Epithelial cell of esophagus (primary cell): Measurements from ENCODE around the gene SLC5A3.

Source experiments
- DNase-seq: peaks from one replicate; pipeline ENCODE4 v3.0.0; 2010; ENCODE audit warnings: low read depth
- H3K4me3 ChIP-seq: 2 replicates; pipeline ENCODE4 v1.5.1; 2011; ENCODE audit warnings: mild to moderate bottlenecking, low read length, control low read depth
- TF ChIP-seq, protein P1 (sequence below): IDR thresholded peaks from 2 replicates; pipeline ENCODE4 v1.5.1; 2011; ENCODE audit warnings: low read depth, mild to moderate bottlenecking, low read length, control low read depth, inconsistent platforms; ENCODE audit not compliant: insufficient read depth; ENCODE audit errors: missing control alignments

SLC5A3 gene

DNA sequence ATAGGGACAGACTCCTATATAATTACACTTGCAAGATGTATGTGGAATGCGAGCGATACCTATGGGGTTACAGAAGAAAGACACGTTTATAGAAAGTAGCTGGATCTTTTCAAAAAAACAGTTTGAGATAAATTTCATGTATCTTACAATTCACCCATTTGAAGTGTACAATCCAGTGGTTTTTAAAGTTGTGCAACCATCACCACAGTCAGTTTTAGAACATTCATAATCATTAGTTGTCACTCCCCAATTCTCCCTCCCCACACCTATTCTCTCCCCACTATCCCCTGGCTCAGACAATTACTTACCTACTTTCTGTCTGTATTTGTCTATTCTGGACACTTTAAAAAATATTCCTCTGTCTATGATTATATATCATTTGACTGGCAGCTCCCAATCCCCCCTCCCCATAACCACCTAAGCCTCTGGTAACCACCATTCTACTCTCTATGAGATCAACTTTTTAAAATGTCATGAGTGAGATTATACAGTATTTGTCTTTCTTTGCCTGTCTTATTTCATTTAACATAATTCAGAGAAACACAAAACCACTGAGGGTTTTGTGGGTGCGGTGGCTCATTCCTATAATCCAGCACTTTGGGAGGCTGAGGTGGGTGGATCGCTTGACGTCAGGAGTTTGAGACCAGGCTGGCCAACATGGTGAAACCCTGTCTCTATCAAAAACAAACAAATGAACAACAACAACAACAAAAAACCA is 39.1 kb downstream of the SLC5A3 start:
- DNase-seq = no peak
- TF ChIP-seq, protein P1, sequence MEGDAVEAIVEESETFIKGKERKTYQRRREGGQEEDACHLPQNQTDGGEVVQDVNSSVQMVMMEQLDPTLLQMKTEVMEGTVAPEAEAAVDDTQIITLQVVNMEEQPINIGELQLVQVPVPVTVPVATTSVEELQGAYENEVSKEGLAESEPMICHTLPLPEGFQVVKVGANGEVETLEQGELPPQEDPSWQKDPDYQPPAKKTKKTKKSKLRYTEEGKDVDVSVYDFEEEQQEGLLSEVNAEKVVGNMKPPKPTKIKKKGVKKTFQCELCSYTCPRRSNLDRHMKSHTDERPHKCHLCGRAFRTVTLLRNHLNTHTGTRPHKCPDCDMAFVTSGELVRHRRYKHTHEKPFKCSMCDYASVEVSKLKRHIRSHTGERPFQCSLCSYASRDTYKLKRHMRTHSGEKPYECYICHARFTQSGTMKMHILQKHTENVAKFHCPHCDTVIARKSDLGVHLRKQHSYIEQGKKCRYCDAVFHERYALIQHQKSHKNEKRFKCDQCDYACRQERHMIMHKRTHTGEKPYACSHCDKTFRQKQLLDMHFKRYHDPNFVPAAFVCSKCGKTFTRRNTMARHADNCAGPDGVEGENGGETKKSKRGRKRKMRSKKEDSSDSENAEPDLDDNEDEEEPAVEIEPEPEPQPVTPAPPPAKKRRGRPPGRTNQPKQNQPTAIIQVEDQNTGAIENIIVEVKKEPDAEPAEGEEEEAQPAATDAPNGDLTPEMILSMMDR = no peak
- no peak overlapping the region for H3K4me3 ChIP-seq

- H3K4me3 ChIP-seq = no peak overlapping the region
- TF ChIP-seq, protein P1 = no peak
- no peak for DNase-seq
Measured at GRCh38 chr21:34113842-34114241, 40.5 kb downstream of the SLC5A3 start.

DNA sequence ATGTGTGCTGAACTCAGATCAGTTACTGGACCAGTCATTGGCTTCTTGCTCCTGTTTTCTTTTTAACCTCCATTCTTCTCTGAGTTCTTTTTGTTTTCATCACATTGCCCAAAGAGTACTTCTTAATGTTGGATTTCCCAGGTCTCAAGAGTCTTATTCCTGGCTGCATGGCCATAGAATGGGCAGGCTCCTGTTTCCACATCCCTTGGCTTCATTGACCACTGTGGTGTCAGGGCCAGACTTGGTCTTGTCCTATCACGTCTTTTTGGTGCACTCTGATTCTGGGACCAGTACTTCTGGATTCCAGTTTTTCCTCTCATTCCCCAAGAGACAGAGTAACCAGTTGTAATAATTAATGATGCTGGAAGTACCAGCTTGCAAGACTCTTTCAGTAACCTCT is 41.8 kb downstream of the SLC5A3 start:
- no peak overlapping the region for H3K4me3 ChIP-seq
- TF ChIP-seq, protein P1 = no peak
- no peak for DNase-seq

DNA sequence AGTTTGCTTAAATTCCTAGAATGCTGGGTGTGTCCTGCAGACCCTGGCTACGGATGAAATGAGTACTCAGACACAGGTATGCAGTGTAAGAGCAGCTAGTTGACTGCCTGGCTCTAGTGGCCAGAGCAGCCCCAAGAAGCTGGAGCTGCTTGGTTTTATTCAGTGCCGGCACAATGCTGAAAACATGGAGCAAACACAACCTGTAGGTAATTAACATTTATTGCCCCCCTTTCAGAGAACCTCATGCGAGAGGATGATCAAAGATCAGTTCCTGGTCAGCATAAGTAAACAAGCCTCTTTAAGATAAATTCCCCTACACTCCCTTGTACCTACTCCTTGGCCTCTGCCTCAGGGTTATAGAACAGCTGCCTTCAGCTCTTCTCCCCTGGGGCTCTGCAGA is 43.2 kb downstream of the SLC5A3 start:
- TF ChIP-seq, protein P1 = no peak

DNA sequence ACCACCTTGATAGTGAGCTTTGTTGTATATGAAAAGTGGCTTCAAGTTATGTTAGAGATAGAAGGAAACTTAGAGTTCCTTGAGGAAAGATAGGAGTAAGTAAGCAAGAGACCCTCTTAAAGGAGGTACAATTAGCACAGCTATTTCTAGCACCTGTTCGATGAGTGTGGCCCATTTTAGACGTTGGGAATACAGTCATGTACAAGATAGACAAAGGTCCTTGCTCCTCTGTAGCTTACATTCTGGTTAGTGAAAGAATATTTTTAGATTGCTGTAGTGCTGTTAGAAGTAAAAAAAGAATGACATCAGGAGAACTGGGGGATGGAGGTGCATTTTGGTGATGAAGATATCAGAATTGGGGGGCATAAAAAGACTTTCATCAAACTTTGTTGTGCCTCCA is 47.5 kb downstream of the SLC5A3 start:
- no peak for DNase-seq
- TF ChIP-seq, protein P1 = no peak
- H3K4me3 ChIP-seq = no peak overlapping the region

More for the DNA sequence above, 43.2 kb downstream of the SLC5A3 start:
- no peak overlapping the region for H3K4me3 ChIP-seq
- no peak for DNase-seq

DNA sequence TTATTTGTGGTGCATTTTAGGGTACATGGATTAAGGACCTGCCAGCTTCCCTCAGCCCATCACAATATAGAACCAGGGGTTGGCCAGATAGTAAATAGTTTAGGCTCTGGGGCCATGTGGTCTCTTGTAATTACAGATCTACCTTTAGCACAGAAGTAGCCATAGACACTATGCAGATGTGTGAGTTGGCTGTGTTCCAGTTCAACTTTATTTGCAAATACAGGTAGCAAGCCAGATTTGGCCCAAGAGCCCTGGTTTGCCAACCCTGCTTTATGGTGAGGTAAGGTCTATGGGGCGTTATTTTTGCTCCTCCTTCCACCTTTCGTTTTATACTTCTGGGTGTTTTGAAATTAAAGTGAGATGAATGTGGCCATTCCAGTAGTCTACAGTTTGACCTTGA is 48.7 kb downstream of the SLC5A3 start:
- TF ChIP-seq, protein P1 = no peak
- H3K4me3 ChIP-seq = no peak overlapping the region
- DNase-seq = no peak
